HG02852 (cell line): ENCODE measurements around the gene TNIK.
"Not testable (repeated sequence)": the region's sequence is repeated elsewhere in the genome, so short reads cannot be mapped to it uniquely, and the experiment has no call there.

Experiments used
- ATAC-seq: cut with Tn5 transposase; IDR thresholded peaks from one replicate; pipeline ENCODE4 v1.9.1; 2021; ENCODE audit warnings: mild to moderate bottlenecking, moderate library complexity; ENCODE audit not compliant: unreplicated experiment

TNIK gene

DNA sequence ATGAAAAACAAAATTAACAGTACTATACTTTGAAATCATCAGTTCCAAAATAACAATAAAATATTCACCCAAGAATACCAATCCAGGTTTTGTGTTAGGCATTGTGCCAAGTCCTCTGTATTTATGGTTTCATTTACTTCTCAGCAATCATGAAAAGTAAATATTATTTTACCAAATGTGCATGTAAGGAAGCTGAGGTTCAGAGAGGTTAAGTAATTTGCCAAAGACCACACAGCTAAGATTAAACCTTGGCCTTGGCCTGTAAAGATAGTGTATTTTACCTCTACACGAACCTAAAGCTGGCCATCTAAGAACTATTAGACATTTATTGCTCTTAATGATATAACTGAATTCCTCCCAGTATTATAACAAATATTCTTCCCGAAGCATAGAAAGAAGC is 309.3 kb downstream of the TNIK start:
- no peak for ATAC-seq

DNA sequence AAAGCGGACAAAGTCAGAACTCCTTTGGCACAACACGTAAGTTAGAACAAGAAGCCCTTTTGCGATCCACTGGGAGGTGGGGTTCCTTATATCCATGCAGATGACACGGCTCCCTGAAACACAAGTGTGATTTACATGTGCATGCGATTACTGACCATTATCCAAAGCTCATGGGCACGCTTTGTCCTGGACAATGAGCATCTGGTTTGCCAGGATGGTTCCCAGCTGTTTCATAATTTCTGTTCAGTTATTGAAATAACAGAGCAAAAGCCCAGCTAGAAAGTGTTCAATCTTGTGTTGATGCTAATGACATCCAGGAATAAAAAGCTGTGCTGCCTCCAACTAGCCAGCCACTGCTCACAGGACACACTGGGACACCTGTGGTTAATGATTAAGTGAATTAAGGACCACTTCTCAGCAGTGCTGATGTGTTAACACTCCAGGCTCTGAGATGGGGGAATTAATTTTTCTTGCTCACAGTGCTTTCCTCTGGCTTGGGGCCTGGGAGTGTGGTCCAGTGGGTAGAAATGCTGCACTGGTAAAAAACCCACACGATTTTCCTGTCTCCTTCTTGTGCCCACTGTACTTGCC is 310.6 kb downstream of the TNIK start:
- no peak for ATAC-seq

DNA sequence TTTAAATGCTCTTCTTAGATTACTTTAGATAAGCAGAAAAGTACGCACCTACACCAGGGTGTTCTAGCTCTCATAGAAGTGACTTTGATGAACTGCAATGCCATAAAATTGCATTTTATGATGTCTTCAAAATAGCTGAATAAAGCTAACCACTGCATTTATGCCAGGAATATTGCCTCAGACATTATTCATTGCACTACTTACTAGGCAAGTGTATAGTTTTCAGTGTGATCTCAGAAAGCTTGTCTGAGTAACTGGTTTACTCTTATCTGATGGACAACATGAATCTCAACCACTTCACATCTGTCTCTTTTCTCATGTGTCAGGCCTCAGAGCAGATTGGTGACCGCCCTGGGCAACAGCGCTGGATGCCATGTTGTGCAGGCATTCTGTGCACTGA is 314.4 kb downstream of the TNIK start:
- no peak for ATAC-seq

DNA sequence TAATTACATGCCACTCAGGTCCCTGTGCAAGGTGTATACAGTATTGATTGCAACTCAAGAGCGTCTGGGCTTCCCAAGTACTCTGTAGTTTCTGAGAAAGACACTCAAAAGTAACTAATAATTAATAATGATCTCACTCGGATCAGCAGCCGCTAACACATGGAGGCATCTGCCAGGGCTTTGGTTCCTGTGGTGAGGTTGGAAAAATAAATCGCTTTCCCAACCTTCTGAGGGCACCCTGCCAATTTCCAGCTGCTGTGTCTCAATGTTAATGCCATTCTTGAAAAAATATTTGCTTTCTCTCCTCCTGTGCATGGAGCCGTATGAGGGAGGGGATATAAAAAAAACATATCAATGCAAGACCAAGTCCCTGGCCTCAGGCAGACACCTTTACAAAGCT is 317.2 kb downstream of the TNIK start:
- ATAC-seq, result no peak

GRCh38 chr3:171140246-171140645 is 320.0 kb downstream of the TNIK start:
- ATAC-seq, result no peak

- ATAC-seq, result no peak
These were observed 322.2 kb downstream of the TNIK start for GRCh38 chr3:171138027-171138426.

DNA sequence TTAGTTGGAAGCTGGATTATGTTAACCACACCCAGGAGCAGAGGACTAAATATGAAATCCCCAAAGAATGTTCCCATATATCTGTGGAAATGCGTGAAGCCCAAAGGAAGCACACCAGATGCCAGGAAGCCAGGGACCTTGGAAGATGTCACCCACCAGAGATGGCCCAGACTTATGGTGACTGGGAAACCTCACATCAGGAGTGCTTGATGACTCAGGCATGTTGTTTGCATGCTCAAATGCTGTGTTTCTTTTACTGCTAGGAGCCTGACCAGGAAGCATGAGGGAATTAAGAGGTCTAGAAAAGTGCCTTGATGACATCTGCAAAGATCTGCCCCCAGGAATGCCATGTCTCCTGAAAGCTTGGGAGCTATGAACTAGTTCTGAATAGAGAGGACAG is 324.7 kb downstream of the TNIK start:
- ATAC-seq, result no peak

DNA sequence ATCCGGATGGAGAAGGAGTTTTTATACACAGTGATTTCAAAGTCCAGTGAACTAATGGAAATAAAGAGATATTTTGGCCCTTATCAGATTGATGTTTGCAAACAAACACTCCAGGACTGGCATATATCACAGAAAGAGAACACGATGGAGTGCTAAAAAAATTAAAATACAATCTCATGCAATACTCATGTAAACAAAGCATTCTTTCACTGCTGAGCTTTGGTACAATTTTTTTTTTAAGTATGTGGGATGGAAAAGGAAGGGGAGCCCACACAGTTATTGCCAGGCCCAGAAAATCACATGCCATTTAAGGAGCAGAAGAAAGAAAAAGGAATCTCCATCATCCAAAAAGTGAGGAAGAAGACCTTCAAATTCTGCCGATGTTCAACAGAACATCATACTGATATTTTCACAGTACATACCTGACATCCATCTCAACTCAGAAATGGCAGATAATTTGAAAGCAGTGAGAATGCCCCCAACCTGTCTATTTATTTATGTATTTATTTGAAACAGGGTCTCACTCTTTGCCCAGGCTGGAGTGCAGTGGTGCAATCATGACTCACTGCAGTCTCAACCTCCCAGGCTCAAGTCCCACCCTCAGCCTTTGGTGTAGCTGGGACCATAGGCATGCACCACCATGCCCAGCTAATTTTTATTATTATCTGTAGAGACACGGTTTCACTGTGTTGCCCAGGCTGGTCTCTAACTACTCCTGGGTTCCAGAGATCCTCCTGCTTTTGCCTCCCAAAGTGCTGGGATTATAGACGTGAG is 326.2 kb downstream of the TNIK start:
- ATAC-seq, result no peak

GRCh38 chr3:171133337-171133736 is 326.9 kb downstream of the TNIK start:
- no peak for ATAC-seq

GRCh38 chr3:171132873-171133272 is 327.3 kb downstream of the TNIK start:
- ATAC-seq, result no peak

- no peak for ATAC-seq
These were observed 330.4 kb downstream of the TNIK start for GRCh38 chr3:171129827-171130226.

- no peak for ATAC-seq
These were observed 332.6 kb downstream of the TNIK start for GRCh38 chr3:171127611-171128010.

DNA sequence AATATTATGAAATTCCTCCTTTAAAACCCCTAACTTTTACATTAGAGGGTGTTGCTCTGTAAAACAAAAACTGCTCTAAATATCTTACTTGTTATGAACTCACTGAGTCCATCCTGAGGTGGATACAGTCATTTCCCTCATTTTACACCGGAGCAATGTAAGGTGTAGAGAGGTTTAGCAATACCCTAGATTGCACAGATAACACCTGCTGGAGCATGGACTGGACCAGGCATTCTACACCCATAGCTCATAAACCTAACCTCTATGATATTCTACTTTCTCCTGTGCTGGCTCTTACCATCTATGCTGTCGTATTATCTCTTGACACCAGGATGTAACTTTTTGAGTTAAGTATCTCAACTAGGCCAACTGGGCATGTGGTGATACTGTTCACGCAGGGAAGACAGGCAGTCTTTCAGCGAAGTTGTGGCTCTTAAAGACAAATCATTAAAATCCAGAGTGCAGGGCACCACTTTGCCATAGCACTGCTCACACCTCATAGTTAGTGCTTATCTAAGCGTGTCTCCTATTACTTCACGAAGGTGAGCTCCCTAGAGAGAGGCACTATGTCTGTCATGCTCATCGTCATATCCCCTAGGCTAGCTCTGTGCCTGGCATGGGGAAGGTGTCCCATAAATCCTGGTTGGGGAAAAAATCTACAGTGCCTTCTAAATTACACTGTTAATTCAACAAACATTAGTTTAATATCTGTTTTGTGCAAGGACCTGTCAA is 333.6 kb downstream of the TNIK start:
- ATAC-seq, result no peak

DNA sequence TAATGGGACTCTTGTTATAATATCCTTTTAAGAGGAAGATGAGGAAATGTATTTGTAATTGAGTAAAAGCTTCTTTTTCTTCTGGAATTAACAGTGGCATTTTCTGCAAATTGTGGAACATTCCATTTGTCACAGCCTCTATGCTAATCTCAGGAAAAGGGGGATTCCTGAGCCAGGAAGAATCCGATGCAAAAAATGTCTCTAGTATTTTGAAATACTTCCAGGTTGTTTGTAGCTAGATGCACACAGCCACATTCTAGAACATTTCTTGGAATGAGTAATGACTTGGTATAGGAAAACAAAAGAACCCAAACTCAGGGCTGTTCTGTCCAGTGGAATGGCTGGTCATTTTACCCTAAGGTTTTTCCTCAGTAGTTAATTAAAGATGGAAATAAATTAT is 335.2 kb downstream of the TNIK start:
- ATAC-seq, result no peak

DNA sequence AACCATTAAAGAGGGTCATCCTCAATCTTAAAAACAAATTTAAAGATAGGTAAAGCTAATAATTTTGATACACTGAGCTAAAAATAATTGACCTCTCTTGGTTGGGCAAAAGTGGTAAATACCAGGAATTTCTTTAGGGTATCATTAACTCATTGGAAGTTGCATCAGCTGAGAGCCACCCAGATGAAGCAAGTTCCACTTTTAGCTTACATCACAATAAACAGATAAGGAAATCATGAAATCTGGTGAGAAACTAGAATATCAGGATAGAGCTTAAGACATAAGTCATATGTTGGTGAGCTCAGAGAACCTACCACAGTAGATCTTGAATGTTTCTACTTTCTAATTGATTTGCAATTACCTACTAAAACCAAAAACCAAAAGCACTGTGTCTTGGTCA is 336.3 kb downstream of the TNIK start:
- ATAC-seq, result no peak

DNA sequence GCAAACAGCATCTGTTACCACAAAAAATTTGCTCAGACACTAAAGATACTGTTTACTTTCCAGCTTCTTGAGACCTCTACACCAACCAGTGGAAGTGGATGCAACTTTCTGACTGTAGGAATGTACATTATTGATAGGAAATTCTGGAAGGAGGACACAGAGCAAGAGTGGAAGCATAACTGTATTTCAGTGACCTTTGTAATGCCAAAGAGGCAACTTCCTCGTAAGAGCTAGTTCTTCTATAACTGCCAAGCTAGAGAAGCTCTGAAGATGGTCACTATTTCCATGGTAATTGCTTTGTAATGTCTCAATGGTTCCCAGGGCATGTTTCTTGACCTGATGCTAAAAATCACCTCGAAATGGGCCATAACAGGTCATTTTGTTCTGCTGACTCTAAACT is 337.3 kb downstream of the TNIK start:
- ATAC-seq, result no peak

DNA sequence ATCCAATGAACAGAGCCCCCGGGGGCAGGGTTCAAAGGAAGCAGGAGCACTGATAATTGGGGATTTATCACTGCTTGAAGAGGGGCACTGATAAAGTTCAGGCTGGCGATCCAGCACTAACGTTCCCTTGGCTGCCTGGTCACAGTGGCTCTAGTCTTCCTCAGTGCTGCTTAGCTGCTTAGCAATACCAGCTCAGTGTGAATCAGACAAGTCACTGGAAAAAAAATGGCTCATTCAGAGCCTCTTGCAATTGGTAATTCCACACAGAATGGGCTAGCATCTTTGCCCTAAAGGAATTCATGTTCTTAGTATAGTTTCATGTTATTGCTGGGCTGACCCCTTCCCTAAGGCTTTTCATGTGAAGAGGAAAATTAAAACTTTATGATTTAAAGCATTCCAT is 338.0 kb downstream of the TNIK start:
- no peak for ATAC-seq

GRCh38 chr3:171121801-171122200 is 338.4 kb downstream of the TNIK start:
- ATAC-seq, result no peak

DNA sequence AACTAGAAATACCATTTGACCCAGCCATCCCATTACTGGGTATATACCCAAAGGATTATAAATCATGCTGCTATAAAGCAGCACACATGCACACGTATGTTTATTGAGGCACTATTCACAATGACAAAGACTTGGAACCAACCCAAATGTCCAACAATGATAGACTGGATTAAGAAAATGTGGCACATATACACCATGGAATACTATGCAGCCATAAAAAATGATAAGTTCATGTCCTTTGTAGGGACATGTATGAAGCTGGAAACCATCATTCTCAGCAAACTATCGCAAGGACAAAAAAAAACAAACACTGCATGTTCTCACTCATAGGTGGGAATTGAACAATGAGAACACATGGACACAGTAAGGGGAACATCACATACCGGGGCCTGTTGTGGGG is 340.8 kb downstream of the TNIK start:
- ATAC-seq, result not testable (repeated sequence)

DNA sequence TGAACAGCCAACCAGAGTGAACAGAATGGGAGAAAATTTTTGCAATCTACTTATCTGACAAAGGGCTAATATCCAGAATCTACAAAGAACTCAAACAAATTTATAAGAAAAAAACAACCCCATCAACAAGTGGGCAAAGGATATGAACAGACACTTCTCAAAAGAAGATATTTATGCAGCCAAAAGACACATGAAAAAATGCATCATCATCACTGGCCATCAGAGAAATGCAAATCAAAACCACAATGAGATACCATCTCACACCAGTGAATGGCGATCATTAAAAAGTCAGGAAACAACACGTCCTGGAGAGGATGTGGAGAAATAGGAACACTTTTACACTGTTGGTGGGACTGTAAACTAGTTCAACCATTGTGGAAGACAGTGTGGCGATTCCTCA is 341.2 kb downstream of the TNIK start:
- not testable (repeated sequence) for ATAC-seq

GRCh38 chr3:171116824-171117395 is 343.3 kb downstream of the TNIK start:
- ATAC-seq, result no peak

DNA sequence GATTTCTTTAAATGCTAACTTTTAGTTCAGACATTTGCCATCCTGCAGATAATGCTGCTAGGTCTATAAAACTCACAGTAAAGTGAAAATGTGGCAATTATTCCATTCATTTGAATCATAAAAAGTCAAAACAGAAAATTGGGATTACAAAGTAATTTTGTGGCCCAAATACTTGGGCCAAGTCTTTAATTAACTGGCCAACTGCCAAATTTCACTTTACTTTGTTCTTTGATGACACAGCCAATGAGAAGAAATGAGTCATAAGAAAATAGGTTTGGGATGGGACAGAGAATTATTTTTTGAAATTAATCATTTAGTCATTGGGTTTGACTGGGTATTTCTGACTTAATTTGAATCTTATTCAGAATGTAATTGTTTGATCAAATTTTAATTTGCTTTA is 343.8 kb downstream of the TNIK start:
- ATAC-seq, result no peak
